ENCODE data around the gene DYNC2H1. TPM values are rescaled to one million over a fixed set of nuclear protein-coding genes. Genes with fewer than 3 reads are reported as not detected.
"Not testable (repeated sequence)": the region's sequence is repeated elsewhere in the genome, so short reads cannot be mapped to it uniquely, and the experiment has no call there.

DYNC2H1 gene
- total RNA-seq, 1 donor from 2014 or later: 5.4 TPM

- H3K27ac ChIP-seq (replicated peaks): no peak overlapping the region
- DNase-seq: no peak
- H3K27me3 ChIP-seq (ENCODE audit: low read depth): no peaks in the 10 kb centered on the region
- H3K4me3 ChIP-seq: no peak overlapping the region
- TF ChIP-seq, protein P1, sequence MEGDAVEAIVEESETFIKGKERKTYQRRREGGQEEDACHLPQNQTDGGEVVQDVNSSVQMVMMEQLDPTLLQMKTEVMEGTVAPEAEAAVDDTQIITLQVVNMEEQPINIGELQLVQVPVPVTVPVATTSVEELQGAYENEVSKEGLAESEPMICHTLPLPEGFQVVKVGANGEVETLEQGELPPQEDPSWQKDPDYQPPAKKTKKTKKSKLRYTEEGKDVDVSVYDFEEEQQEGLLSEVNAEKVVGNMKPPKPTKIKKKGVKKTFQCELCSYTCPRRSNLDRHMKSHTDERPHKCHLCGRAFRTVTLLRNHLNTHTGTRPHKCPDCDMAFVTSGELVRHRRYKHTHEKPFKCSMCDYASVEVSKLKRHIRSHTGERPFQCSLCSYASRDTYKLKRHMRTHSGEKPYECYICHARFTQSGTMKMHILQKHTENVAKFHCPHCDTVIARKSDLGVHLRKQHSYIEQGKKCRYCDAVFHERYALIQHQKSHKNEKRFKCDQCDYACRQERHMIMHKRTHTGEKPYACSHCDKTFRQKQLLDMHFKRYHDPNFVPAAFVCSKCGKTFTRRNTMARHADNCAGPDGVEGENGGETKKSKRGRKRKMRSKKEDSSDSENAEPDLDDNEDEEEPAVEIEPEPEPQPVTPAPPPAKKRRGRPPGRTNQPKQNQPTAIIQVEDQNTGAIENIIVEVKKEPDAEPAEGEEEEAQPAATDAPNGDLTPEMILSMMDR (IDR thresholded peaks at IDR 0.05; ENCODE audit: borderline replicate concordance): no peak
- no peaks in the 10 kb centered on the region for H3K9me3 ChIP-seq (replicated peaks)
- H3K4me1 ChIP-seq: no peaks in the 10 kb centered on the region
- intact Hi-C loops (cut with micrococcal nuclease): no loop called here
- peaks cover 67% of the 10 kb centered on the region for H3K36me3 ChIP-seq
These were observed 16.2 kb downstream of the DYNC2H1 start for GRCh38 chr11:103125462-103125861.

DNA sequence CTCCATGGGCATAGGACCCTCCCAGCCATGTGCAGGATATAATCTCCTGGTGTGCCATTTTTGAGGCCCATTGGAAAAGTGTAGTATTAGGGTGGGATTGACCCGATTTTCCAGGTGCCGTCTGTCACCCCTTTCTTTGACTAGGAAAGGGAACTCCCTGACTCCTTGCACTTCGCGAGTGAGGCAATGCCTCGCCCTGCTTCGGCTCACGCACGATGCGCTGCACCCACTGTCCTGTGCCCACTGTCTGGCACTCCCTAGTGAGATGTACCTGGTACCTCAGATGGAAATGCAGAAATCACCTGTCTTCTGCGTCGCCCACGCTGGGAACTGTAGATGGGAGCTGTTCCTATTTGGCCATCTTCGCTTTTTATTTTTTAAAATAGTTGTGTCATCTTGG, 32.8 kb downstream of the DYNC2H1 start:
- H3K9me3 ChIP-seq (replicated peaks); H3K4me3 ChIP-seq; intact Hi-C loops (cut with micrococcal nuclease); DNase-seq; H3K27me3 ChIP-seq (ENCODE audit: low read depth); H3K27ac ChIP-seq (replicated peaks); H3K4me1 ChIP-seq: not testable (repeated sequence)
- H3K36me3 ChIP-seq: peaks cover 26% of the 10 kb centered on the region

GRCh38 chr11:103147627-103148026, 38.4 kb downstream of the DYNC2H1 start:
- no peaks in the 10 kb centered on the region for H3K27me3 ChIP-seq (ENCODE audit: low read depth)
- TF ChIP-seq, protein P1 (IDR thresholded peaks at IDR 0.05; ENCODE audit: borderline replicate concordance): no peak
- no peaks in the 10 kb centered on the region for H3K4me1 ChIP-seq
- no peak for DNase-seq
- no peak overlapping the region for H3K27ac ChIP-seq (replicated peaks)
- no peaks in the 10 kb centered on the region for H3K9me3 ChIP-seq (replicated peaks)
- H3K36me3 ChIP-seq: peaks cover 25% of the 10 kb centered on the region
- no peak overlapping the region for H3K4me3 ChIP-seq
- intact Hi-C loops (cut with micrococcal nuclease): no loop called here

- H3K4me3 ChIP-seq: no peak overlapping the region
- H3K27me3 ChIP-seq (ENCODE audit: low read depth): no peaks in the 10 kb centered on the region
- peaks cover 33% of the 10 kb centered on the region for H3K36me3 ChIP-seq
- H3K9me3 ChIP-seq (replicated peaks): no peaks in the 10 kb centered on the region
- no peaks in the 10 kb centered on the region for H3K4me1 ChIP-seq
- DNase-seq: no peak
- intact Hi-C loops (cut with micrococcal nuclease): no loop called here
- no peak overlapping the region for H3K27ac ChIP-seq (replicated peaks)
- TF ChIP-seq, protein P1 (IDR thresholded peaks at IDR 0.05; ENCODE audit: borderline replicate concordance): no peak
These were observed 48.3 kb downstream of the DYNC2H1 start for GRCh38 chr11:103157542-103157941.

GRCh38 chr11:103164093-103164796, 55.0 kb downstream of the DYNC2H1 start:
- TF ChIP-seq, protein P1 (IDR thresholded peaks at IDR 0.05; ENCODE audit: borderline replicate concordance): no peak
- Histone ChIP-seq H3K27ac (replicated peaks) (no peak overlapping the region), H3K4me1 (no peaks in the 10 kb centered on the region), H3K4me3 (no peak overlapping the region), H3K27me3 (ENCODE audit: low read depth) (no peaks in the 10 kb centered on the region), H3K36me3 (peaks cover 35% of the 10 kb centered on the region), H3K9me3 (replicated peaks) (no peaks in the 10 kb centered on the region)
- intact Hi-C loops (cut with micrococcal nuclease): no loop called here
- no peak for DNase-seq

GRCh38 chr11:103167166-103167565, 57.9 kb downstream of the DYNC2H1 start:
- peaks cover 38% of the 10 kb centered on the region for H3K36me3 ChIP-seq
- no peaks in the 10 kb centered on the region for H3K9me3 ChIP-seq (replicated peaks)
- H3K27me3 ChIP-seq (ENCODE audit: low read depth): no peaks in the 10 kb centered on the region
- H3K4me3 ChIP-seq: no peak overlapping the region
- intact Hi-C loops (cut with micrococcal nuclease): no loop called here
- no peaks in the 10 kb centered on the region for H3K4me1 ChIP-seq
- TF ChIP-seq, protein P1 (IDR thresholded peaks at IDR 0.05; ENCODE audit: borderline replicate concordance): no peak
- H3K27ac ChIP-seq (replicated peaks): no peak overlapping the region
- no peak for DNase-seq

Data from left ventricle myocardium inferior (tissue), 1 donor.